Raji (cell line): ENCODE results near the gene C2orf72.

ENCODE experiments used
- POLR2A ChIP-seq: IDR thresholded peaks from 2 replicates; pipeline ENCODE4 v1.6.1; 2011; ENCODE audit warnings: low read depth, low read length, control low read depth; ENCODE audit not compliant: insufficient read depth

The C2orf72 gene

DNA sequence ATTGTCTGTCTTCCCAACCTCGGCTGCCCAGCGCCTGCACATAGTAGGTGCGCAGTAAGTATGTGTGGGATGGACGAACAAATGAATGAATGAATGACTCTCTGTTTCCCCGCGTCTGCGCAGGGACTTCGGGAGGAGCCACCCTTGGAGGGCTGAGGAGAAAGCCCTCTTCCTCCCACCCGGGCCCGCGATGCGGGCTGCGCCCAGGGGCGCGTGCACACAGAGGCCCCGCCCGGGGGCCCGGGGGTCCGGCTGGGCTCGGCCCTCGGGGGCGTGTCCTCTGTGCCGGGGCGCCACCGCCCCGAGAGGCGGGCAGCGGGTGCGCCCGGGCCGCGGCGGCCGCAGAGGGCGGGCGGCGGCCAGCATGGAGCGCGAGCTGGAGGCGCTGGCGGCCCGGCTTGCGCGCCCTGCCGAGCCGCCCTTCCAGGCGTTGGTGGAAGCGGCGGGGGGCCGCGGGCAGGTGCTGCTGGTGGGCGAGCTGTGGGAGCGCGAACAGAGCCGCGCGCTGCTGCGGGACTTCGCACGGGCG is at the start of gene C2orf72:
TSS of gene C2orf72 (plus strand) at position 322 of the 529 bp plus-strand sequence. CDS start at position 365, 43 bp downstream.
- no peak for TF ChIP-seq POLR2A

- TF ChIP-seq POLR2A = no peak
Measured at GRCh38 chr2:230989731-230990130, 47.6 kb upstream of the C2orf72 start.

GRCh38 chr2:230990131-230990898 is 47.0 kb upstream of the C2orf72 start:
- no peak for TF ChIP-seq POLR2A

DNA sequence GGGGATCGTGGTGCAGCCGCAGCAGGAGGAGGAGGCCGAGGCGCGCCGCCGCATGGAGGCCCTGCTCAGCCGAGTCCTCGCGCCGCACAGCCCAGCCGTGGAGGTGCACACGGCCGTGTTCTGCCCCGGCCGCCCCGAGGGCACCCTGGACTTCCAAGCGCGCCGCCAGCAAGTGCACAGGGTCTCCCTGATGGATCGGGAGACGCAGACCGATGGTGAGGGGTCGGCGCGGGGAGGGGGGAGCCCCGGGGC is 46.5 kb upstream of the C2orf72 start:
- TF ChIP-seq POLR2A = no peak

DNA sequence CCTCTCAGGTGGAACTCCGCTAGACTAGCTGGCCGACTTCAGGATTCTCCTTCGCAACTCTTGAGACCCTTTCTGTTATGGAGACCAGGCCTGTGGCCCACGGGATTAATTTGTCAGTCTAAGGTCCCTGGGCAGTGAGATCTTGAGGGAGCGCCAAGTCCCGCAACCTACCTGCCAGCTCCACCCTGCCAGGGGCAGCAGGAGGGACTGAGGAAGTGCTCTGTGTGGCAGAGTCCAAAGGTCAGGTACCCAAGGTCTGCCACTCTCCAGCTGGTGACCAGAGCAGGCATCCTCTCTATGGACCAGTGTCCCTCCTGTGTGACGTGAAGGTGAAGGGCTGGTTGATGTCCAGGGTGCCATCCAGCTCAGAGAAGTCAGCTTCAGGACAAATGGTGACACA is 45.7 kb upstream of the C2orf72 start:
- TF ChIP-seq POLR2A = no peak

GRCh38 chr2:230995821-230996220 is 41.5 kb upstream of the C2orf72 start, which contains the start of gene SPATA3:
Gene SPATA3 (plus strand): TSS chr2:230996121. CDS start chr2:230996234, 113 bp downstream.
- TF ChIP-seq POLR2A = no peak

GRCh38 chr2:230996661-230997060 is 40.7 kb upstream of the C2orf72 start:
- no peak for TF ChIP-seq POLR2A

DNA sequence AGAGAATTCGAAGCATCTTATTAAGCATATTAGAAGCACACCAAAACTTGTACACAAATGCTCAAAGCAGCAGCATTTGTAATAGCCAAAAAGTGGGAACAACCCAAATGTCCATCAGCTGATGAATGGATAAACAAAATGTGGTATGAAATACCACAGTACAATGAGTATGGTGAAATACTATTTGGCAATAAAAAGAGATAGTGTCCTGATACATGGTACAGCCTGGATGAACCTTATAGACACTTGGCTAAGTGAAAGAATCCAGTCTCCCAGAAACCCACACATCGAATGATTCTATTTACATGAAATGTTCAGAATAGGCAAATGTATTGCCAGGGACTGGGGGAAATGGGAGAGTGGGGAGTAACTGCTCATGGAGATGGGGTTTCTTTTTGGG is 38.4 kb upstream of the C2orf72 start:
- TF ChIP-seq POLR2A = no peak

- no peak for TF ChIP-seq POLR2A
Measured at GRCh38 chr2:230999477-230999876, 37.8 kb upstream of the C2orf72 start.

GRCh38 chr2:231000211-231000904 is 37.0 kb upstream of the C2orf72 start:
- no peak for TF ChIP-seq POLR2A

DNA sequence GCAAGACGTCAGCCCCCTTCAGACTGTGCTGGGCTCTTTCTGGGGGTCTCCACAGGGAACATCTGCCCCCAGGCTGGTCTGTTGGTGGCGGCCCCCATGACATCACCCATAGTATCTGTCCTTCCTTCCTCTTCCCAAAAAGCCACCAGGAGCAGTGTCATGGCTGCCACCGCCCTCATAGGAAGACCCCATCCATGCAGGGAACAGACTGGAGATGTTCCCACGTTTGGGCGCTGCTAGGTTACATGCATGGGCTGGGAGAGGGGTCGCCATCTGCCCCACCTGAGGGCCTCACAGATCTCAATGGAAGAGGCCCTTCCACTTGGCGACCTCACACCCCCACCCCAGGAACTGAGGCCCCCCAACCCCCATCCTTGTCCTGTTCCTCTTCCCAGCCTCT is 36.3 kb upstream of the C2orf72 start:
- no peak for TF ChIP-seq POLR2A

DNA sequence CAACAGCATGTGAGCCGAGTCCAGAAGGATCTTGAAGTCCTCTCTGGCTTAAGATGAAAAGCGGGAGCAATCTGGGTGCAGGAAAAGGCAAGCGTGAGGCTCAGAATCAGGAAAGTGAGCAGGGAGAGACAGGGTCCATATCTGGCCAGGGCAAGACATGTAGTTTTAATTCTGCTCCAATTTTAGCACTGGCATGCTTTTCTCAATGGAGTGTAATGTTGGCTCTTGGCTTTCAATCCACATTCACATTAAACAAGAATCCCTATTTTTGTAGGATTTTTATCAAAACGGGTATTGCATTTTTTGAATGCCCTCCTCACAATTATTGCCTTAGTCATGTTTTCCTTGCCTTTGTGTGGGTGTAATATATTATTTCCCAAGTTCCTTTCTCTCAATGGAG is 35.4 kb upstream of the C2orf72 start:
- no peak for TF ChIP-seq POLR2A

DNA sequence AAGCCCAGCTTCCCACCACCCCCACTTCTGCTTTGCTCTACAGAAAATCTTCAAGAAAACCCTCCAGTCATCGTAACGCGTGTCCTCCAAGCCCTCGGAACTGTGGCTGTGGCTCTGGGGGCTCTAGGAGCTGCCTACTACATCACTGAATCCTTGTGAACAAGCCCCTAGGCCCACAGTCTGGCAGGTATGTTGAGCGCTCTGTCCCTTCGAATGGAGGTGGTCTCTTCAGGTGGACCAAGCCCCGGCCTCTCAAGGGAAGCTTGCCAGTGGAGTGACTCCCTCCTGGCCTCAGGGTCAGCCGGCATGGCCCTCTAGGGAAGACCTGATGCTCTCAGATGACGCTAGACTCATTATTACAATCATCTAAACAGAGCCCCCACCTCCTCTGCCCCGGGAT is 34.7 kb upstream of the C2orf72 start:
- TF ChIP-seq POLR2A = no peak

GRCh38 chr2:231003186-231003585 is 34.1 kb upstream of the C2orf72 start:
- no peak for TF ChIP-seq POLR2A

DNA sequence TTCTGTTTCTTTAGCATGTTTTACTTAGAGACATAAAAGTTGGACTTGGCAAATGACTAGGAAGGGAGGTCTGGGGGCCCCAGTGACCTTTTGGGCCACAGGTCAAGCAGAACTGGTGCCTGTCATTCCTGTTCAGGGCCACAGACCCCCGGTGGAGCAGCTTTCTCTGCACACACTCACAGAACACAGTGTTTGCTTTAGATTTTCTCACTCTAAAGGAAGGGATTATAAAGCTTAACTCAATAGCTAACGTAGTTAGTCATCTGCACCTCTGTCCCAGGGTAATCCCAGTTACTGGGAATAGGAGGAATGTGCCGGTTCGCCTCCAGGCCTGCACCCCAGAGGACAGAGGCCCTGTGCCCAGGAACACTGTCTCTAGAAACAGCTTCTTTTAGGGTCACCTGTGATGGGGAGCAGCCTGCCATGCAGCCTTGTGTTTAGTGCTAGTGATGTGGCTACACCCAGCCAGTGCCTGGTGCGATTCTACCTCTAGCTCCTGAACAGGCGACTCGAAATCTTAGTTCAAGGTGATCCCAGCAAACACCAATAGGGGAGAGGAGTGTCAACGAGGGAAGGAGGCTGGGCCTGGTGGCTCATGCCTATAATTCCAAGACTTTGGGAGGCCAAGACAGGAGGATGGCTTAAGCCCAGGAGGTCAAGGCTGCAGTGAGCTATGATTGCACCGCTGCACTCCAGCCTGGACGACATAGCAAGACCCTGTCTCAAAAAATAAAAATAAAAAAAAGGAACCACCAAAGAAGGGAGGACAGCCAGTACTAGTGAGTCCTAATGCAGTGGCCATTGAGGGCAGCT is 29.8 kb upstream of the C2orf72 start:
- TF ChIP-seq POLR2A = no peak
